A673 (cell line): ENCODE results near the gene SH2D6. TPM values are rescaled to one million over a fixed set of nuclear protein-coding genes. Genes with fewer than 3 reads are reported as not detected.

Experiments used
- BruUV-seq: library from RNA; stranded (reverse); fragments of 400-500 nt; replicated peaks from 2 replicates; lab custom pipeline; 2021; lab: Mats Ljungman, UMichigan
- CTCF ChIA-PET: fragments of 300-600 bp; sonication (Branson Sonifier 250); formaldehyde crosslinking; loops from one replicate; lab custom pipeline; 2022; ENCODE audit warnings: antibody characterized with exemption; lab: Charles Lee
- POLR2A ChIA-PET: fragments of 300-600 bp; sonication (Branson Sonifier 250); formaldehyde crosslinking; loops from one replicate; lab custom pipeline; 2022; ENCODE audit warnings: antibody characterized with exemption; ENCODE audit not compliant: low non-redundant PET; lab: Charles Lee
- DNase-seq: peaks from one replicate; pipeline ENCODE4 v3.0.0-alpha.2; 2015; ENCODE audit warnings: low spot score
- H3K27ac ChIP-seq: fragments of 200-600 bp; sonication (generic); 2 replicates; pipeline ENCODE4 v1.5.1; 2016; ENCODE audit warnings: mixed run types, low read depth, mild to moderate bottlenecking, mixed read lengths, antibody characterized with exemption, low read length; ENCODE audit not compliant: poor library complexity, severe bottlenecking
- H3K27me3 ChIP-seq: fragments of 200-600 bp; sonication (generic); replicated peaks from 2 replicates; pipeline ENCODE4 v1.6.1; 2017; ENCODE audit warnings: mixed run types, low read depth, mild to moderate bottlenecking, mixed read lengths, antibody characterized with exemption, low read length; ENCODE audit not compliant: insufficient read depth, poor library complexity
- H3K36me3 ChIP-seq: fragments of 200-600 bp; sonication (generic); 2 replicates; pipeline ENCODE4 v1.6.1; 2016; ENCODE audit warnings: mixed run types, mild to moderate bottlenecking, mixed read lengths, antibody characterized with exemption, low read length; ENCODE audit not compliant: insufficient read depth, poor library complexity, severe bottlenecking
- H3K4me1 ChIP-seq: fragments of 200-600 bp; sonication (generic); 2 replicates; pipeline ENCODE4 v1.6.1; 2017; ENCODE audit warnings: mixed run types, mild to moderate bottlenecking, mixed read lengths, antibody characterized with exemption, low read length; ENCODE audit not compliant: insufficient read depth, poor library complexity, severe bottlenecking
- H3K4me3 ChIP-seq: fragments of 200-600 bp; sonication (generic); 2 replicates; pipeline ENCODE4 v1.5.1; 2016; ENCODE audit warnings: low read depth, mixed run types, mild to moderate bottlenecking, mixed read lengths, low read length; ENCODE audit not compliant: poor library complexity, severe bottlenecking
- H3K9me3 ChIP-seq: fragments of 200-600 bp; sonication (generic); 2 replicates; pipeline ENCODE4 v1.6.1; 2016; ENCODE audit warnings: mixed run types, low read depth, mild to moderate bottlenecking, mixed read lengths, antibody characterized with exemption, low read length; ENCODE audit not compliant: poor library complexity, severe bottlenecking
- CTCF ChIP-seq: fragments of 300-800, 200-600 bp; sonication (generic); conservative IDR thresholded peaks from 2 replicates; pipeline ENCODE4 v1.5.1; 2017; ENCODE audit warnings: low read depth, mild to moderate bottlenecking, antibody characterized with exemption, low read length, moderate library complexity, mixed read lengths
- EZH2 ChIP-seq: fragments of 200-600 bp; sonication (generic); IDR thresholded peaks from 2 replicates; pipeline ENCODE4 v1.6.1; 2017; ENCODE audit warnings: borderline replicate concordance, low read depth, mild to moderate bottlenecking, mixed read lengths, antibody characterized with exemption, low read length; ENCODE audit not compliant: poor library complexity, severe bottlenecking
- intact Hi-C: fragments of 100-400 bp; cut with micrococcal nuclease; formaldehyde crosslinking; loops from one replicate; pipeline ENCODE4 v1.10.0; 2022; ENCODE audit not compliant: unreplicated experiment
- total RNA-seq: library from RNA; stranded (reverse); gene quantifications from 2 replicates; pipeline ENCODE4 v1.2.3, GENCODE V29; 2021

SH2D6 gene
- total RNA-seq, 1 experiment from 2014 or later = 0.52 TPM

- no peaks in the 10 kb centered on the region for H3K27me3 ChIP-seq
- H3K4me1 ChIP-seq = peaks cover 24% of the 10 kb centered on the region
- H3K4me3 ChIP-seq = peak overlapping the region; percentile 40
- no peaks in the 10 kb centered on the region for H3K36me3 ChIP-seq
- ChIA-PET POLR2A (interaction anchor here (0.6 to 0.7 kb wide), 2 partner anchors 102 to 179 kb away, joined by 4 to 6 read pairs; partner anchors contain the start of genes MAT2A and USP39), CTCF (no interaction called here)
- no peak for DNase-seq
- BruUV-seq = TSS peak; percentile 90
- H3K27ac ChIP-seq = peak overlapping the region; percentile 86
- no peaks in the 10 kb centered on the region for H3K9me3 ChIP-seq
- TF ChIP-seq CTCF = no peak
- TF ChIP-seq EZH2 = no peak
- intact Hi-C loops = no loop called here
Measured at GRCh38 chr2:85436836-85437487, 18.4 kb downstream of the SH2D6 start.

GRCh38 chr2:85437488-85438200 lies 19.1 kb downstream of the SH2D6 start:
- no peaks in the 10 kb centered on the region for H3K36me3 ChIP-seq
- intact Hi-C loops = no loop called here
- peaks cover 24% of the 10 kb centered on the region for H3K4me1 ChIP-seq

More at GRCh38 chr2:85437488-85438200, 19.1 kb downstream of the SH2D6 start:
- Histone ChIP-seq H3K27ac (peak overlapping the region; percentile 86), H3K9me3 (no peaks in the 10 kb centered on the region), H3K27me3 (no peaks in the 10 kb centered on the region), H3K4me3 (peak overlapping the region; percentile 40)
- CTCF ChIA-PET = no interaction called here
- peak; percentile 78 for DNase-seq
- TF ChIP-seq EZH2 = no peak
- no peak for TF ChIP-seq CTCF
- POLR2A ChIA-PET = interaction anchor here (0.6 to 0.7 kb wide), 2 partner anchors 101 to 178 kb away, joined by 4 to 6 read pairs; partner anchors contain the start of genes MAT2A and USP39
- BruUV-seq = no TSS peak
